Tibial nerve (tissue), 4 donors: ENCODE results near the gene NUCB1. TPM values are rescaled to one million over a fixed set of nuclear protein-coding genes. Genes with fewer than 3 reads are reported as not detected.
A peak's percentile ranks its signal among the peaks of the same experiment; 100 is the strongest.

ENCODE experiments used
- DNase-seq, 2 donors: peaks; one replicate each; pipeline ENCODE4 v3.0.0-alpha.2; 2019; ENCODE audit warnings: low spot score in 2 of 2
- H3K27ac ChIP-seq, 4 donors: fragments of 200-600 bp; sonication (generic) in 3 of 4; one replicate each; pipeline ENCODE4 v1.5.1; 2017 to 2019; ENCODE audit warnings: mild to moderate bottlenecking in 1 of 4
- H3K27me3 ChIP-seq, 2 donors: fragments of 200-600 bp; sonication (generic) in 1 of 2; one replicate each; pipeline versions ENCODE4 v1.5.1 to v1.6.0; 2017 to 2019
- H3K36me3 ChIP-seq, 3 donors: fragments of 200-600 bp; sonication (generic); one replicate each; pipeline ENCODE4 v1.5.1; 2018 to 2019
- H3K4me1 ChIP-seq, 4 donors: fragments of 200-600 bp; sonication (generic) in 3 of 4; one replicate each; pipeline ENCODE4 v1.5.1; 2017 to 2019
- H3K4me3 ChIP-seq, 4 donors: fragments of 200-600 bp; sonication (generic) in 3 of 4; one replicate each; pipeline ENCODE4 v1.5.1; 2017 to 2019; ENCODE audit warnings: mild to moderate bottlenecking in 1 of 4, moderate library complexity in 1 of 4
- H3K9me3 ChIP-seq, 4 donors: fragments of 200-600 bp; sonication (generic) in 3 of 4; one replicate each; pipeline ENCODE4 v1.5.1; 2017 to 2019
- CTCF ChIP-seq, 5 experiments: fragments of 200-600 bp in 3 of 5; fragments of 450-650 bp in 2 of 5; sonication (generic) in 3 of 5; IDR thresholded peaks; one replicate each; pipeline ENCODE4 v1.5.1; 2016 to 2019; ENCODE audit warnings: antibody characterized with exemption in 5 of 5, mild to moderate bottlenecking in 3 of 5, moderate library complexity in 2 of 5
- EP300 ChIP-seq, 2 donors: sonication (generic); formaldehyde crosslinking; IDR thresholded peaks; one replicate each; pipeline ENCODE4 v1.6.1; 2017; ENCODE audit warnings: antibody characterized with exemption in 2 of 2, mild to moderate bottlenecking in 1 of 2
- POLR2A ChIP-seq, 2 donors: fragments of 450-650 bp; IDR thresholded peaks; one replicate each; pipeline ENCODE4 v1.6.1; 2017; ENCODE audit warnings: antibody characterized with exemption in 2 of 2, mild to moderate bottlenecking in 2 of 2, moderate library complexity in 2 of 2
- WGBS, 2 donors: methylation state at CpG; one replicate each; pipeline ENCODE4 v1.1.5; 2018; 5-methylcytosine and 5-hydroxymethylcytosine counted together
- total RNA-seq, 4 donors: library from RNA; depleted of rRNA; stranded (reverse); fragments of >200 nt; gene quantifications; one replicate each; pipeline ENCODE4 v1.1.0, GENCODE V29; 2016

NUCB1 gene
- total RNA-seq, 4 donors from 2014 or later = 220 to 352 (median 287) TPM

GRCh38 chr19:48933382-48933932 lies 33.3 kb downstream of the NUCB1 start, which contains the start of gene DHDH:
TSS of gene DHDH (plus strand) at chr19:48933699. CDS start at chr19:48933722, 23 bp downstream.
- 0 to 1% methylated on average over 39 to 43 of the region's 43 CpGs for WGBS, 2 donors
- Histone ChIP-seq H3K27me3 (no peaks in the 10 kb centered on the region), H3K4me1 (peaks cover 0 to 16% (median 8%) of the 10 kb centered on the region in 4 donors), H3K4me3 (peak within 1 kb of the TSS; percentile 29 to 58 (median 48)), H3K9me3 (no peaks in the 10 kb centered on the region), H3K27ac (peak within 1 kb of the TSS in 1 of 4 donors; percentile 66), H3K36me3 (no peaks in the 10 kb centered on the region)
- DNase-seq = no peak
- peak in 1 of 2 donors; percentile 52 for TF ChIP-seq POLR2A (IDR thresholded peaks at IDR 0.05)
- TF ChIP-seq EP300 (IDR thresholded peaks at IDR 0.05) = peak in 1 of 2 donors; percentile 62
- TF ChIP-seq CTCF (IDR thresholded peaks at IDR 0.05) = no peak

GRCh38 chr19:48934837-48935236 lies 34.7 kb downstream of the NUCB1 start:
- H3K27ac ChIP-seq = no peak overlapping the region
- DNase-seq = no peak
- no peaks in the 10 kb centered on the region for H3K9me3 ChIP-seq
- TF ChIP-seq EP300 (IDR thresholded peaks at IDR 0.05) (no peak), CTCF (IDR thresholded peaks at IDR 0.05) (no peak), POLR2A (IDR thresholded peaks at IDR 0.05) (no peak)
- peaks cover 0 to 16% (median 8%) of the 10 kb centered on the region in 4 donors for H3K4me1 ChIP-seq
- H3K36me3 ChIP-seq = no peaks in the 10 kb centered on the region
- no peak overlapping the region for H3K4me3 ChIP-seq
- 82 to 86% methylated on average over 19 of the region's 19 CpGs for WGBS, 2 donors
- H3K27me3 ChIP-seq = no peaks in the 10 kb centered on the region

- TF ChIP-seq EP300 (IDR thresholded peaks at IDR 0.05) (no peak), POLR2A (IDR thresholded peaks at IDR 0.05) (no peak), CTCF (IDR thresholded peaks at IDR 0.05) (no peak)
- WGBS, 2 donors = 94 to 97% methylated on average over 25 of the region's 25 CpGs
- Histone ChIP-seq H3K4me3 (no peak overlapping the region), H3K27me3 (no peaks in the 10 kb centered on the region), H3K9me3 (peaks cover 0 to 3% (median 0%) of the 10 kb centered on the region in 4 donors), H3K4me1 (peaks cover 0 to 16% (median 8%) of the 10 kb centered on the region in 4 donors), H3K36me3 (peaks cover 0 to 4% (median 0%) of the 10 kb centered on the region in 3 donors), H3K27ac (no peak overlapping the region)
- no peak for DNase-seq
Measured at GRCh38 chr19:48935864-48936263, 35.8 kb downstream of the NUCB1 start.

- no peak overlapping the region for H3K4me3 ChIP-seq
- H3K4me1 ChIP-seq = peaks cover 0 to 11% (median 4%) of the 10 kb centered on the region in 4 donors
- H3K27me3 ChIP-seq = no peaks in the 10 kb centered on the region
- peaks cover 0 to 8% (median 0%) of the 10 kb centered on the region in 3 donors for H3K36me3 ChIP-seq
- H3K9me3 ChIP-seq = peaks cover 0 to 6% (median 0%) of the 10 kb centered on the region in 4 donors
- TF ChIP-seq CTCF (IDR thresholded peaks at IDR 0.05) (no peak), POLR2A (IDR thresholded peaks at IDR 0.05) (no peak), EP300 (IDR thresholded peaks at IDR 0.05) (no peak)
- no peak overlapping the region for H3K27ac ChIP-seq
- no peak for DNase-seq
- WGBS, 2 donors = 84 to 91% methylated on average over 7 of the region's 7 CpGs
Measured at GRCh38 chr19:48938256-48938655, 38.1 kb downstream of the NUCB1 start.

- 95 to 96% methylated on average over 5 of the region's 5 CpGs for WGBS, 2 donors
- Histone ChIP-seq H3K9me3 (peaks cover 0 to 6% (median 0%) of the 10 kb centered on the region in 4 donors), H3K27me3 (no peaks in the 10 kb centered on the region)
Measured at GRCh38 chr19:48940902-48941301, 40.8 kb downstream of the NUCB1 start.

More at GRCh38 chr19:48940902-48941301, 40.8 kb downstream of the NUCB1 start:
- no peak for TF ChIP-seq POLR2A (IDR thresholded peaks at IDR 0.05)
- no peak for TF ChIP-seq CTCF (IDR thresholded peaks at IDR 0.05)
- Histone ChIP-seq H3K4me3 (no peak overlapping the region), H3K27ac (no peak overlapping the region), H3K36me3 (peaks cover 0 to 8% (median 0%) of the 10 kb centered on the region in 3 donors), H3K4me1 (no peaks in the 10 kb centered on the region)
- DNase-seq = no peak
